GM12801 (cell line): Measurements from ENCODE around the gene EEFSEC.

ENCODE experiments used
- CTCF ChIP-seq: IDR thresholded peaks from one replicate; pipeline ENCODE4 v1.5.1; 2011; ENCODE audit warnings: control low read depth; ENCODE audit not compliant: insufficient read length; ENCODE audit errors: extremely low read depth

EEFSEC gene

GRCh38 chr3:128145279-128145678 lies 8.0 kb upstream of the EEFSEC start:
- TF ChIP-seq CTCF = no peak

- TF ChIP-seq CTCF = no peak
Observed at GRCh38 chr3:128146201-128146600, 7.1 kb upstream of the EEFSEC start.

GRCh38 chr3:128149650-128150049 lies 3.6 kb upstream of the EEFSEC start:
- no peak for TF ChIP-seq CTCF

GRCh38 chr3:128151758-128152274 lies 1.5 kb upstream of the EEFSEC start:
- no peak for TF ChIP-seq CTCF

- no peak for TF ChIP-seq CTCF
Observed at GRCh38 chr3:128152419-128153155, 694 bp upstream of the EEFSEC start.

GRCh38 chr3:128155616-128156360 lies 2.5 kb downstream of the EEFSEC start:
- TF ChIP-seq CTCF = no peak

GRCh38 chr3:128160661-128161060 lies 7.4 kb downstream of the EEFSEC start:
- no peak for TF ChIP-seq CTCF
